Urinary bladder (tissue), 4 donors: ENCODE results near the gene ASB2. TPM values are rescaled to one million over a fixed set of nuclear protein-coding genes. Genes with fewer than 3 reads are reported as not detected.

Experiments
- DNase-seq: peaks from one replicate; pipeline ENCODE4 v3.0.0-alpha.2; 2015; ENCODE audit errors: extremely low spot score
- H3K27ac ChIP-seq: one replicate; pipeline ENCODE4 v1.5.1; 2013; ENCODE audit warnings: low read depth, mild to moderate bottlenecking, moderate library complexity
- H3K36me3 ChIP-seq: one replicate; pipeline ENCODE4 v1.6.1; 2013; ENCODE audit warnings: mild to moderate bottlenecking, moderate library complexity; ENCODE audit not compliant: insufficient read depth
- H3K4me1 ChIP-seq: one replicate; pipeline ENCODE4 v1.6.1; 2013; ENCODE audit warnings: mild to moderate bottlenecking, moderate library complexity; ENCODE audit not compliant: insufficient read depth
- H3K4me3 ChIP-seq: one replicate; pipeline ENCODE4 v1.5.1; 2013; ENCODE audit warnings: low read depth, low read length
- WGBS: extraction: QIAGEN DNeasy Blood & Tissue Kit; methylation state at CpG from one replicate; pipeline ENCODE4 v1.1.7; 2013; 5-methylcytosine and 5-hydroxymethylcytosine counted together
- polyA plus RNA-seq: library from polyadenylated mRNA; stranded (reverse); fragments of 200-250 nt; gene quantifications from one replicate; pipeline ENCODE4 v1.2.3, GENCODE V29; 2013
- total RNA-seq: library from RNA; depleted of rRNA; stranded (reverse); fragments of >200 nt; gene quantifications from one replicate; pipeline ENCODE4 v1.2.3, GENCODE V29; 2014
- donor health status: healthy with polysubstance abuse.
- donor health status: healthy.

The ASB2 gene, protein sequence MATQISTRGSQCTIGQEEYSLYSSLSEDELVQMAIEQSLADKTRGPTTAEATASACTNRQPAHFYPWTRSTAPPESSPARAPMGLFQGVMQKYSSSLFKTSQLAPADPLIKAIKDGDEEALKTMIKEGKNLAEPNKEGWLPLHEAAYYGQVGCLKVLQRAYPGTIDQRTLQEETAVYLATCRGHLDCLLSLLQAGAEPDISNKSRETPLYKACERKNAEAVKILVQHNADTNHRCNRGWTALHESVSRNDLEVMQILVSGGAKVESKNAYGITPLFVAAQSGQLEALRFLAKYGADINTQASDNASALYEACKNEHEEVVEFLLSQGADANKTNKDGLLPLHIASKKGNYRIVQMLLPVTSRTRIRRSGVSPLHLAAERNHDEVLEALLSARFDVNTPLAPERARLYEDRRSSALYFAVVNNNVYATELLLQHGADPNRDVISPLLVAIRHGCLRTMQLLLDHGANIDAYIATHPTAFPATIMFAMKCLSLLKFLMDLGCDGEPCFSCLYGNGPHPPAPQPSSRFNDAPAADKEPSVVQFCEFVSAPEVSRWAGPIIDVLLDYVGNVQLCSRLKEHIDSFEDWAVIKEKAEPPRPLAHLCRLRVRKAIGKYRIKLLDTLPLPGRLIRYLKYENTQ
- 32.3 TPM for total RNA-seq
- polyA plus RNA-seq, result 72.7 TPM

GRCh38 chr14:93976477-93977057 is at the start of gene ASB2:
ASB2 (minus strand) TSS chr14:93976570; CDS start chr14:93964539, 12,031 bp downstream.
- peak within 1 kb of the TSS; percentile 57 for H3K27ac ChIP-seq
- DNase-seq, result no peak
- H3K4me3 ChIP-seq, result peak within 1 kb of the TSS; percentile 32
- H3K4me1 ChIP-seq, result no peaks in the 10 kb centered on the region
- WGBS, result 10% methylated on average over 12 of the region's 12 CpGs
- H3K36me3 ChIP-seq, result no peaks in the 10 kb centered on the region

- Histone ChIP-seq H3K4me3 (no peak overlapping the region), H3K4me1 (no peaks in the 10 kb centered on the region), H3K27ac (no peak overlapping the region), H3K36me3 (no peaks in the 10 kb centered on the region)
- DNase-seq, result no peak
- 50% methylated on average over 6 of the region's 6 CpGs for WGBS
Observed at GRCh38 chr14:94025720-94026119, 49.4 kb upstream of the ASB2 start.

GRCh38 chr14:94024549-94024948 is 48.2 kb upstream of the ASB2 start:
- no peak for DNase-seq
- H3K4me1 ChIP-seq, result no peaks in the 10 kb centered on the region
- WGBS, result 84% methylated on average over 2 of the region's 2 CpGs
- no peak overlapping the region for H3K4me3 ChIP-seq
- H3K27ac ChIP-seq, result no peak overlapping the region
- H3K36me3 ChIP-seq, result no peaks in the 10 kb centered on the region

DNA sequence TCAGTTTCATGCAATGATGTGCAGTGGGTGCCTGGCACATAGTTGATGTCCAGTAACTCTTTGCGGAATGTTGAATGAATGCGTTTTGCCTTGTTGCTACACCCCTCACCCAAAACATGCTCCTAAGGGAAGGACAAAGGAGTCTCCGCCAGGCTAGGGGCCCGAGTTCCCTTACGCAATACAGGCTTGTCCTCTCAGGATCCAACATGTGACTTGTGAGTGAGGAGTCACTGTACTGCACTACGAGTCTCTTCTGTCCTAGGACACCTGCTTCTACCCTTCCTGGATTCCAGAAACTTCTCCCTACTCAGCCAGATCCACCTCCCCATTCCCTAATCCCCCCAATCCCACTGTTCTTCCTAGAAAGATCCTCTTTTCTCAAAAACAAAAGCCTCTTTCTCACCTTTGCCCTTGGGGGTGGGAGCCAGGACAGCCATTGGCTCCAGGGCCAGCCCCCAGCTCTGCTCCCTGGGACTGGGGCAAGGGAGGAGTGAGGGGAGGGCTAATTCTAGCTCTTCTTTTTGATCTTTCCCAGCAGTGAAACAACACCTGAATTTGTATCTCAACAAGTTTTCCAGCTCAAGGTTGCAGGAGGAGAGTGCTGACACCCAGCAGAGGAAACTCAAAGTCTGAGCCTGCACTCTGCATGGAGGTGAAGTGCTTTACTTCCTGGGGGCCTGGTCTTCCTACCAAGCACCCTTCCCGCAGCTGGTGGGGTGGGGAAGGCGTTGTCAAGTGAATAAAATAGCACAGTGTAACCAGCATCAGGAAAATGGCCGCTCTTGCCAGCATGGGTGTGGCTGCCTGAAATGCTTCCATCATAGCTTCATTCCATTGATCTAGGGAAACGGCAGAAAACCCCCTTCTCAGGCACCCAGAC is 46.4 kb upstream of the ASB2 start:
- H3K27ac ChIP-seq, result no peak overlapping the region
- H3K36me3 ChIP-seq, result no peaks in the 10 kb centered on the region
- no peak for DNase-seq
- no peak overlapping the region for H3K4me3 ChIP-seq
- 72% methylated on average over 10 of the region's 10 CpGs for WGBS
- no peaks in the 10 kb centered on the region for H3K4me1 ChIP-seq

- 68% methylated on average over 10 of the region's 10 CpGs for WGBS
- Histone ChIP-seq H3K4me3 (no peak overlapping the region), H3K27ac (no peak overlapping the region), H3K36me3 (no peaks in the 10 kb centered on the region), H3K4me1 (no peaks in the 10 kb centered on the region)
- no peak for DNase-seq
Observed at GRCh38 chr14:94021416-94022157, 45.2 kb upstream of the ASB2 start.

- no peaks in the 10 kb centered on the region for H3K36me3 ChIP-seq
- no peak for DNase-seq
- no peaks in the 10 kb centered on the region for H3K4me1 ChIP-seq
- no peak overlapping the region for H3K4me3 ChIP-seq
- H3K27ac ChIP-seq, result no peak overlapping the region
- 66% methylated on average over 2 of the region's 2 CpGs for WGBS
Observed at GRCh38 chr14:94021001-94021400, 44.6 kb upstream of the ASB2 start.

GRCh38 chr14:94020267-94020666 is 43.9 kb upstream of the ASB2 start:
- H3K4me1 ChIP-seq, result no peaks in the 10 kb centered on the region
- H3K36me3 ChIP-seq, result no peaks in the 10 kb centered on the region
- H3K4me3 ChIP-seq, result no peak overlapping the region
- H3K27ac ChIP-seq, result no peak overlapping the region
- 82% methylated on average over 4 of the region's 4 CpGs for WGBS
- DNase-seq, result no peak

- DNase-seq, result no peak
- no peaks in the 10 kb centered on the region for H3K36me3 ChIP-seq
- WGBS, result 77% methylated on average over 6 of the region's 6 CpGs
- H3K4me1 ChIP-seq, result no peaks in the 10 kb centered on the region
- H3K27ac ChIP-seq, result no peak overlapping the region
- H3K4me3 ChIP-seq, result no peak overlapping the region
Observed at GRCh38 chr14:94019329-94019728, 43.0 kb upstream of the ASB2 start.

DNA sequence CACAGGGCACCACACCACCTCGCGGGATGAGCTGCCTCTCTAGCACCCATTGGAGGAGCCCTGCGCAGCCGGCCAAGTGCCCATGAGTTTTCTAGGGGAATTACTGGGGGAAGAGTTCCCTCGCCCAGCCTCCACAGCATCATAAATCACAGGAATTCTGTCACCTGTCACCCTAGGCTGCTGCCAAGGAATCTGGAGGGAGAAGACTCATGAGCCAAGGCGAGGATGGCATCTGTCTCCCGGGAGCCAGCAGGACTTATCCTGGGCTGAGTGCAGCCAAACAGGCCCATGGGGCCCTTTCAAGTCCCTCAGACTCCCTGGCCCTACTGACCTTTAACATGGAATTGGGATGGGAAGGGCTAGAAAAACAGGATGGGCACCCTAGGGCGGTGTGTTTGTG is 41.9 kb upstream of the ASB2 start:
- Histone ChIP-seq H3K4me1 (no peaks in the 10 kb centered on the region), H3K4me3 (no peak overlapping the region), H3K27ac (no peak overlapping the region), H3K36me3 (no peaks in the 10 kb centered on the region)
- no peak for DNase-seq
- 64% methylated on average over 8 of the region's 8 CpGs for WGBS

- 73% methylated on average over 8 of the region's 8 CpGs for WGBS
- H3K4me1 ChIP-seq, result no peaks in the 10 kb centered on the region
- no peak overlapping the region for H3K4me3 ChIP-seq
- no peak for DNase-seq
- no peak overlapping the region for H3K27ac ChIP-seq
- H3K36me3 ChIP-seq, result no peaks in the 10 kb centered on the region
Observed at GRCh38 chr14:94016446-94016976, 40.1 kb upstream of the ASB2 start.

GRCh38 chr14:94015223-94015622 is 38.9 kb upstream of the ASB2 start:
- Histone ChIP-seq H3K36me3 (no peaks in the 10 kb centered on the region), H3K4me1 (no peaks in the 10 kb centered on the region), H3K4me3 (no peak overlapping the region), H3K27ac (no peak overlapping the region)
- DNase-seq, result no peak
- WGBS, result 83% methylated on average over 2 of the region's 2 CpGs

GRCh38 chr14:94014382-94014781 is 38.0 kb upstream of the ASB2 start:
- no peaks in the 10 kb centered on the region for H3K4me1 ChIP-seq
- no peak for DNase-seq
- no peak overlapping the region for H3K4me3 ChIP-seq
- H3K27ac ChIP-seq, result no peak overlapping the region
- WGBS, result 70% methylated on average over 6 of the region's 6 CpGs
- no peaks in the 10 kb centered on the region for H3K36me3 ChIP-seq

- Histone ChIP-seq H3K4me1 (no peaks in the 10 kb centered on the region), H3K36me3 (no peaks in the 10 kb centered on the region), H3K27ac (no peak overlapping the region), H3K4me3 (no peak overlapping the region)
- WGBS, result 54% methylated on average over 2 of the region's 2 CpGs
- DNase-seq, result no peak
Observed at GRCh38 chr14:94011795-94012194, 35.4 kb upstream of the ASB2 start.
